GM23338 (cell line): Measurements from ENCODE around the gene EXOC4.

Experiments used
- CREB1 ChIP-seq: fragments of 250-450 bp; sonication (Bioruptor Pico); IDR thresholded peaks from 2 replicates; pipeline ENCODE4 v1.5.0; 2020; ENCODE audit warnings: low read depth, mild to moderate bottlenecking, moderate library complexity
- EZH2 ChIP-seq: fragments of 200-600 bp; sonication (generic); IDR thresholded peaks from one replicate; pipeline ENCODE4 v1.8.0; 2017; ENCODE audit warnings: antibody characterized with exemption, mild to moderate bottlenecking, low read depth; ENCODE audit not compliant: unreplicated experiment
- EZH2phosphoT487 ChIP-seq: fragments of 200-600 bp; sonication (generic); IDR thresholded peaks from one replicate; pipeline ENCODE4 v1.8.1; 2018; ENCODE audit warnings: antibody characterized with exemption; ENCODE audit not compliant: unreplicated experiment
- JUNB ChIP-seq: IDR thresholded peaks from one replicate; pipeline ENCODE4 v1.6.1; 2016; ENCODE audit warnings: antibody characterized with exemption; ENCODE audit not compliant: unreplicated experiment
- POLR2AphosphoS5 ChIP-seq: IDR thresholded peaks from 2 replicates; pipeline ENCODE4 v1.6.1; 2016; ENCODE audit warnings: antibody characterized with exemption, low read depth
- STAT1 ChIP-seq: IDR thresholded peaks from one replicate; pipeline ENCODE4 v1.6.1; 2016; ENCODE audit warnings: antibody characterized with exemption; ENCODE audit not compliant: unreplicated experiment
- ZNF114 ChIP-seq: fragments of 250-450 bp; sonication (Bioruptor Pico); IDR thresholded peaks from 2 replicates; pipeline ENCODE4 v1.5.0; 2020; ENCODE audit warnings: mild to moderate bottlenecking, moderate library complexity
- ZNF462 ChIP-seq: fragments of 250-450 bp; sonication (Bioruptor Pico); IDR thresholded peaks from 2 replicates; pipeline ENCODE4 v1.5.0; 2020; ENCODE audit warnings: mild to moderate bottlenecking, moderate library complexity
- TF ChIP-seq, protein P1 (sequence below), 2 experiments: fragments of 200-600 bp in 1 of 2; sonication (generic) in 1 of 2; conservative IDR thresholded peaks; 2 replicates each; pipeline versions ENCODE4 v1.5.1 to v1.6.1; 2016 to 2017; ENCODE audit warnings: antibody characterized with exemption in 2 of 2, low read depth in 2 of 2, mild to moderate bottlenecking in 2 of 2, moderate library complexity in 1 of 2
- TF ChIP-seq, protein P2 (sequence below): IDR thresholded peaks from one replicate; pipeline ENCODE4 v1.6.1; 2018; ENCODE audit warnings: antibody characterized with exemption; ENCODE audit not compliant: unreplicated experiment

DNA sequence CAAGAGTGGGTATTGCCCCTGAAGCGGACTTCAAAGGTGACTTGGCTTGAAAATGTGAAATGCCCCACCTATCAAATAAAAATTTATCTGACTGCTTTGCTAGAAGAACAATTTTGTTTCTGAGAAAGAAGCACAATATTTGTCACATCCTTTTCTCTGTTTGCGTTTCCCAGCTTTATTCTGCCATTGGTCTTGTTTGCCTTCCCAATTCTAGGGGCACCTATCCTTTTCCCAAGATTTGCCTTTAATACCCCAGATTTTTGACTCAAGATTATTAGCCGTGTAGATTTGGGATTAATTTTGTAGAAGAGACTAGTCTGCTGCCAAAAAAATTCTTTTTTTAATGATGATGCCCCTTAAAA, 764.0 kb downstream of the EXOC4 start:
- TF ChIP-seq, protein P1, sequence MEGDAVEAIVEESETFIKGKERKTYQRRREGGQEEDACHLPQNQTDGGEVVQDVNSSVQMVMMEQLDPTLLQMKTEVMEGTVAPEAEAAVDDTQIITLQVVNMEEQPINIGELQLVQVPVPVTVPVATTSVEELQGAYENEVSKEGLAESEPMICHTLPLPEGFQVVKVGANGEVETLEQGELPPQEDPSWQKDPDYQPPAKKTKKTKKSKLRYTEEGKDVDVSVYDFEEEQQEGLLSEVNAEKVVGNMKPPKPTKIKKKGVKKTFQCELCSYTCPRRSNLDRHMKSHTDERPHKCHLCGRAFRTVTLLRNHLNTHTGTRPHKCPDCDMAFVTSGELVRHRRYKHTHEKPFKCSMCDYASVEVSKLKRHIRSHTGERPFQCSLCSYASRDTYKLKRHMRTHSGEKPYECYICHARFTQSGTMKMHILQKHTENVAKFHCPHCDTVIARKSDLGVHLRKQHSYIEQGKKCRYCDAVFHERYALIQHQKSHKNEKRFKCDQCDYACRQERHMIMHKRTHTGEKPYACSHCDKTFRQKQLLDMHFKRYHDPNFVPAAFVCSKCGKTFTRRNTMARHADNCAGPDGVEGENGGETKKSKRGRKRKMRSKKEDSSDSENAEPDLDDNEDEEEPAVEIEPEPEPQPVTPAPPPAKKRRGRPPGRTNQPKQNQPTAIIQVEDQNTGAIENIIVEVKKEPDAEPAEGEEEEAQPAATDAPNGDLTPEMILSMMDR (conservative IDR thresholded peaks at IDR 0.05; ENCODE audit: low read depth in 2 of 2), result no peak; a peak in 1 of 4 replicates
- TF ChIP-seq JUNB (no peak), EZH2phosphoT487 (no peak), EZH2 (no peak), POLR2AphosphoS5 (no peak), ZNF462 (CRISPR knock-in tag) (no peak), ZNF114 (CRISPR knock-in tag) (no peak), CREB1 (CRISPR knock-in tag) (no peak), STAT1 (no peak)
- TF ChIP-seq, protein P2, sequence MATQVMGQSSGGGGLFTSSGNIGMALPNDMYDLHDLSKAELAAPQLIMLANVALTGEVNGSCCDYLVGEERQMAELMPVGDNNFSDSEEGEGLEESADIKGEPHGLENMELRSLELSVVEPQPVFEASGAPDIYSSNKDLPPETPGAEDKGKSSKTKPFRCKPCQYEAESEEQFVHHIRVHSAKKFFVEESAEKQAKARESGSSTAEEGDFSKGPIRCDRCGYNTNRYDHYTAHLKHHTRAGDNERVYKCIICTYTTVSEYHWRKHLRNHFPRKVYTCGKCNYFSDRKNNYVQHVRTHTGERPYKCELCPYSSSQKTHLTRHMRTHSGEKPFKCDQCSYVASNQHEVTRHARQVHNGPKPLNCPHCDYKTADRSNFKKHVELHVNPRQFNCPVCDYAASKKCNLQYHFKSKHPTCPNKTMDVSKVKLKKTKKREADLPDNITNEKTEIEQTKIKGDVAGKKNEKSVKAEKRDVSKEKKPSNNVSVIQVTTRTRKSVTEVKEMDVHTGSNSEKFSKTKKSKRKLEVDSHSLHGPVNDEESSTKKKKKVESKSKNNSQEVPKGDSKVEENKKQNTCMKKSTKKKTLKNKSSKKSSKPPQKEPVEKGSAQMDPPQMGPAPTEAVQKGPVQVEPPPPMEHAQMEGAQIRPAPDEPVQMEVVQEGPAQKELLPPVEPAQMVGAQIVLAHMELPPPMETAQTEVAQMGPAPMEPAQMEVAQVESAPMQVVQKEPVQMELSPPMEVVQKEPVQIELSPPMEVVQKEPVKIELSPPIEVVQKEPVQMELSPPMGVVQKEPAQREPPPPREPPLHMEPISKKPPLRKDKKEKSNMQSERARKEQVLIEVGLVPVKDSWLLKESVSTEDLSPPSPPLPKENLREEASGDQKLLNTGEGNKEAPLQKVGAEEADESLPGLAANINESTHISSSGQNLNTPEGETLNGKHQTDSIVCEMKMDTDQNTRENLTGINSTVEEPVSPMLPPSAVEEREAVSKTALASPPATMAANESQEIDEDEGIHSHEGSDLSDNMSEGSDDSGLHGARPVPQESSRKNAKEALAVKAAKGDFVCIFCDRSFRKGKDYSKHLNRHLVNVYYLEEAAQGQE, result no peak
